Vagina (tissue), 2 donors: ENCODE results near the gene TPRN. TPM values are rescaled to one million over a fixed set of nuclear protein-coding genes. Genes with fewer than 3 reads are reported as not detected.

Source experiments
- DNase-seq, 2 donors: peaks; one replicate each; pipeline ENCODE4 v3.0.0-alpha.2; 2017; ENCODE audit errors: extremely low spot score in 2 of 2
- H3K27ac ChIP-seq: fragments of 200-600 bp; sonication (generic); one replicate; pipeline ENCODE4 v1.5.1; 2019
- H3K27me3 ChIP-seq: fragments of 200-600 bp; sonication (generic); one replicate; pipeline ENCODE4 v1.5.1; 2019
- H3K36me3 ChIP-seq, 2 donors: fragments of 200-600 bp; sonication (generic); one replicate each; pipeline ENCODE4 v1.5.1; 2017 to 2019
- H3K4me1 ChIP-seq: fragments of 200-600 bp; sonication (generic); one replicate; pipeline ENCODE4 v1.5.1; 2019
- H3K4me3 ChIP-seq, 2 donors: fragments of 200-600 bp; sonication (generic); 1 replicate in 1 of 2; 2 replicates in 1 of 2; pipeline ENCODE4 v1.5.1; 2016 to 2019
- H3K9me3 ChIP-seq: fragments of 200-600 bp; sonication (generic); one replicate; pipeline ENCODE4 v1.5.1; 2019
- CTCF ChIP-seq, 3 experiments: fragments of 450-650 bp in 2 of 3; fragments of 200-600 bp in 1 of 3; sonication (generic) in 1 of 3; IDR thresholded peaks; one replicate each; pipeline ENCODE4 v1.5.1; 2017 to 2019; ENCODE audit warnings: antibody characterized with exemption in 3 of 3, mild to moderate bottlenecking in 2 of 3, moderate library complexity in 2 of 3
- POLR2A ChIP-seq, 2 donors: fragments of 450-650 bp; IDR thresholded peaks; one replicate each; pipeline ENCODE4 v1.6.1; 2017; ENCODE audit warnings: antibody characterized with exemption in 2 of 2, mild to moderate bottlenecking in 2 of 2, moderate library complexity in 2 of 2
- POLR2AphosphoS5 ChIP-seq, 2 donors: sonication (generic); formaldehyde crosslinking; IDR thresholded peaks; one replicate each; pipeline ENCODE4 v1.9.0; 2017; ENCODE audit warnings: antibody characterized with exemption in 2 of 2, mild to moderate bottlenecking in 2 of 2, low read depth in 1 of 2; ENCODE audit not compliant: insufficient read depth in 1 of 2
- intact Hi-C: fragments of 100-400 bp; cut with DNase I; formaldehyde crosslinking; loops from one replicate; pipeline ENCODE4 v1.15.1; 2023
- total RNA-seq: library from RNA; depleted of rRNA; stranded (reverse); fragments of >200 nt; gene quantifications from one replicate; pipeline ENCODE4 v1.2.3, GENCODE V29; 2016

Gene TPRN
- total RNA-seq, 1 donor from 2014 or later = 6.9 TPM

GRCh38 chr9:137185921-137186320, 14.6 kb downstream of the TPRN start:
- H3K27ac ChIP-seq = no peak overlapping the region
- no peak for TF ChIP-seq POLR2AphosphoS5 (IDR thresholded peaks at IDR 0.05; ENCODE audit: insufficient read depth in 1 of 2, low read depth in 1 of 2)
- TF ChIP-seq POLR2A (IDR thresholded peaks at IDR 0.05) = no peak
- no peak for TF ChIP-seq CTCF (IDR thresholded peaks at IDR 0.05)
- no peaks in the 10 kb centered on the region for H3K27me3 ChIP-seq
- intact Hi-C loops = no loop called here
- DNase-seq = no peak
- H3K9me3 ChIP-seq = no peaks in the 10 kb centered on the region
- H3K36me3 ChIP-seq = peaks cover 0 to 48% of the 10 kb centered on the region in 2 donors
- peaks cover 48% of the 10 kb centered on the region for H3K4me1 ChIP-seq
- H3K4me3 ChIP-seq = no peak overlapping the region

GRCh38 chr9:137184881-137185660, 15.5 kb downstream of the TPRN start:
- peaks cover 39% of the 10 kb centered on the region for H3K4me1 ChIP-seq
- H3K27me3 ChIP-seq = no peaks in the 10 kb centered on the region
- no peak for DNase-seq
- no peak overlapping the region for H3K27ac ChIP-seq
- intact Hi-C loops = no loop called here
- no peak overlapping the region for H3K4me3 ChIP-seq
- H3K9me3 ChIP-seq = no peaks in the 10 kb centered on the region
- TF ChIP-seq POLR2AphosphoS5 (IDR thresholded peaks at IDR 0.05; ENCODE audit: insufficient read depth in 1 of 2, low read depth in 1 of 2) (no peak), CTCF (IDR thresholded peaks at IDR 0.05) (no peak), POLR2A (IDR thresholded peaks at IDR 0.05) (no peak)
- H3K36me3 ChIP-seq = peaks cover 0 to 48% of the 10 kb centered on the region in 2 donors

- no peak overlapping the region for H3K4me3 ChIP-seq
- H3K27ac ChIP-seq = no peak overlapping the region
- no peaks in the 10 kb centered on the region for H3K27me3 ChIP-seq
- TF ChIP-seq POLR2AphosphoS5 (IDR thresholded peaks at IDR 0.05; ENCODE audit: insufficient read depth in 1 of 2, low read depth in 1 of 2) (no peak), POLR2A (IDR thresholded peaks at IDR 0.05) (no peak), CTCF (IDR thresholded peaks at IDR 0.05) (no peak)
- no peaks in the 10 kb centered on the region for H3K9me3 ChIP-seq
- peaks cover 0 to 51% of the 10 kb centered on the region in 2 donors for H3K36me3 ChIP-seq
- no peak for DNase-seq
- intact Hi-C loops = no loop called here
- peaks cover 29% of the 10 kb centered on the region for H3K4me1 ChIP-seq
These were observed 16.5 kb downstream of the TPRN start for GRCh38 chr9:137183980-137184595.

- TF ChIP-seq POLR2A (IDR thresholded peaks at IDR 0.05) (no peak), CTCF (IDR thresholded peaks at IDR 0.05) (no peak), POLR2AphosphoS5 (IDR thresholded peaks at IDR 0.05; ENCODE audit: insufficient read depth in 1 of 2, low read depth in 1 of 2) (no peak)
- DNase-seq = no peak
- peaks cover 27% of the 10 kb centered on the region for H3K4me1 ChIP-seq
- no peak overlapping the region for H3K27ac ChIP-seq
- intact Hi-C loops = no loop called here
- H3K9me3 ChIP-seq = no peaks in the 10 kb centered on the region
- H3K36me3 ChIP-seq = peaks cover 0 to 59% of the 10 kb centered on the region in 2 donors
- H3K27me3 ChIP-seq = no peaks in the 10 kb centered on the region
- no peak overlapping the region for H3K4me3 ChIP-seq
These were observed 17.7 kb downstream of the TPRN start for GRCh38 chr9:137182836-137183235.

- Histone ChIP-seq H3K27ac (no peak overlapping the region), H3K4me1 (peaks cover 16% of the 10 kb centered on the region), H3K4me3 (no peak overlapping the region), H3K9me3 (no peaks in the 10 kb centered on the region), H3K36me3 (peaks cover 0 to 60% of the 10 kb centered on the region in 2 donors), H3K27me3 (no peaks in the 10 kb centered on the region)
- TF ChIP-seq POLR2A (IDR thresholded peaks at IDR 0.05) (no peak), CTCF (IDR thresholded peaks at IDR 0.05) (no peak), POLR2AphosphoS5 (IDR thresholded peaks at IDR 0.05; ENCODE audit: insufficient read depth in 1 of 2, low read depth in 1 of 2) (no peak)
- no peak for DNase-seq
- intact Hi-C loops = no loop called here
These were observed 18.9 kb downstream of the TPRN start for GRCh38 chr9:137181680-137182079.
